GM18526 (cell line): ENCODE measurements around the gene IARS1.

ENCODE experiments used
- POLR2A ChIP-seq: IDR thresholded peaks from 3 replicates; pipeline ENCODE4 v1.6.1; 2011; ENCODE audit not compliant: insufficient read length; ENCODE audit errors: extremely low read depth

The IARS1 gene

DNA sequence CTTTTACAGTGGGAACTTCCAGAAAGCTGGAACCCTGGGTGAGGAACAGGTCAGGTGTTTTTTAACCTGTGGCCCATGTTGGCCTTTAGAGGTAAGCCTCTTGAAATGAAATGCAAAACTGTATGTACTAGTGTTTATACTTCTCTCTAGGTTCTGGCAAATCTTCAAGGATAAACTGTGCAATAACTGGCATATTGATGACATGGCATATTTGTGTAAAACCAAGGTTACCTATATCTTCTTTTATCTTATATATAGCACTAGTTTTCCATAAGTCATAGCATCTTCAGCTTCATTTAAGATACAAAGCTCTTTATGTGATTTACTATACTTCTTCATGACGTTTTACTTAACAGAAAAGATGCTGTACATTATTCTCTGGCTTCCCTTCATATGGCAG is 7.4 kb upstream of the IARS1 start:
- TF ChIP-seq POLR2A: no peak

DNA sequence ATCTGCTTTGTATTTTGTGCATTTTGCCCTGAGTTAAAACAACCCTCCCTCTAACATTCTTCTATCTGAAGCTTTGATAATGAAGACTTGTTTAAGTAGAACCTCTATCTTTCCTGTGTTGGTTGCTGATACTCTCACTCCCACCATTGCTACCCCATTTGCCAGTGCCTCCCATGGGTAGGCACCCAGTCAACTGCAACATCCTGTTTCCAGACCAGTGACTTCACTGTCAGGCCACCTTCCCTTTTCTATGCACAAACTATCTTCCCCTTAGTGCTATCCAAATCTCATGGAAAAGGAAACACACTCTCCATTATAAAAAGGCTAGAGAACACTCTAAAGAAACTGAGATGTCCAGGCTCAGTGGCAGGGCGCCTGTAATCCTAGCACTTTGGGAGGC is 5.6 kb upstream of the IARS1 start:
- TF ChIP-seq POLR2A: no peak

DNA sequence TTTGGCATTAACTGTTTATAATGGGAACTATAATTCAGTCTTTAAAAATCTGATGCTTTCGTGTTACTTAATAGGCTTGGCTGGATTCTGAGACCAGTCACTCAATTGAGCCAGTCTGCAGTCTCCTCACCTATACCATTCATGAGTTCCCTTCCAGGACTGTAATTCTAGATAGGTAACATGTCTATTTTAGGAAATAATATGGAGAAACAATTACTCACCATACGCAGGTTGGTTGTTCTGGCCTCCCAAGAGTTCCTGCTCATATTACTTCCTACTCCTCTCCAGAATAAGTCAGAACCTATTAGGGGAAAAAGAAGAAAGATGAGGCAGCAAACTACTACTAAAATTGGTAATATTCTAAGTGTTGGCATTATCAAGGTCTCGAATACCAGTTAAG is 4.5 kb upstream of the IARS1 start:
- no peak for TF ChIP-seq POLR2A

DNA sequence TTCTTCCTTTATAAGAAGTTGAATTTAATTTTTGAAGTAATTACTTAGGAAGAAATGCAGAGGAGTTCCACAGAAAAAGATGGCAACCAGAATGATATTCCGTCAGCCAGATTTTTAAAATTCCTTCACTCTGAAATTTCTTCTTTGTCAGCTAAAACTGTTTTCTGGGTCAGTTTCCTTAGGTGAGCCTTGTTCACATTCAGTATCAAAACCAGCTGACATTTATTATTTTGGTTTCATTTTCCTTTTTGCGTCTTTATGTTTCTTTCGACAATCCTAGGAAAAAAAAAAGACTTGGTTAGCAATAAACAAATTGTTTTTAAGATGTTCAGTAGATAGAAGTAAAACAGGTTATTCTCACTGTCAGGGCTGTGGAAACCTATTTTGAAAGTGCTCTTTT is 4.1 kb upstream of the IARS1 start:
- no peak for TF ChIP-seq POLR2A

DNA sequence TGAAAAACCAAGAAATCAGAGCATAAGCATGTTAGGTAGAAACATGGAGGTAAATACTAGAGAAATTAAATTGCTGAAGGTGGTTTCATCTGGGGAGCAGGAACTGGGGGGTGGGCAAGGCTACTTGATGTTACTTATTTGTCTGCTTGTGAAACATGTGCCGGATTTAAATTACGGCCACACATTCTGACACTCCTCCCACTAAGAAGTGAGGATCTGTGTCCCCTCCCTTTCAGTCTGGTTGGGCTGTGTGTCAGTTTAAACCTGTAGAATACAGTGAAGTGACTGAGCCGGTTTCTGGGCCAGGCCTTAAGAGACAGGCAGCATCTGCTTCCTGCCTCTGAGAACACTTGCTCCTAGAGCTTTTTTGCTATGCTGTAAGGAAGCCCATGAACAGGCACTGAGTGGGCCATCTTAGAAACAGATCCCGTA is 2.3 kb upstream of the IARS1 start:
- no peak for TF ChIP-seq POLR2A

DNA sequence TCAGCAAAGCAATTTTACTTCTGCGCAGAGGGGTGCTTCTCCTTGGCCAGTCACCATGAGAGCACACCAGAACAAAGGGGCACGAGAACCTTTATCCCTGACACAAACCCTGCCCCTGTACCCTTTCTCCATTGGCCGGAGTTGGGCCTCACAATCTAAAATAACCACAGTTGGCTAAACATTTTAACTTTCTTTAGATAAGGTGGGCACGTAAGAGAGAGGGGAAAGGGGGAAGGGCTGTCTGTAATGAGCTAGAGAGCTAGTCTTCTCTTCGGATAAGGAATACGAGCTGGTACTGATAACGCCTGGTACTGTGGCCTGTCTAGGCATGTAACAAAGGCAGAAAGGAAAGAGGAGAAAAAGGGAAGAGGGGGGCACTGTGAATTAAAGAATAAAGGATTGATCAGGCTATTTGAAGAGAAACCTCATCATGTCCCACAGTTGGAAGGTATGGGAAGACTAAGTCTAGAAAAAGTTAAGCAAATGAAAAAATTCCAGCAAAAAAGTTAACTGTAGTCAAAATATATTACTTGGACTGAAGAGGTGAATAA is 1.8 kb upstream of the IARS1 start:
- no peak for TF ChIP-seq POLR2A

DNA sequence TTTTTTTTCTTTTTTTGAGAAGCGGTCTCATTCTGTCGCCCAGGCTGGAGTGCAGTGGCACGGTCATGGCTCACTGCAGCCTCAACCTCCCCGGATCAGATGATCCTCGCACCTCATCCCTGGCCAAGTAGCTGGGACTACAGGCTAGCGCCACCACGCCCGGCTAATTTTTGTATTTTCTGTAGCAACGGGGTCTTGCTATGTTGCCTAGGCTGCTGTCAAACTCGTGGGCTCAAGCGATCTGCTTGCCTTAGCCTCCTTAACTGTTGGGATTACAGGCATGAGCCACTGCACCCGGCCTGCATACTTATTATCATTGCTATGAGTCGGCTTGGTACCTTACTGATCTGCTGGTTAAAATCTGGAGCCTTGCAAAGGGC is 790 bp upstream of the IARS1 start:
- no peak for TF ChIP-seq POLR2A

DNA sequence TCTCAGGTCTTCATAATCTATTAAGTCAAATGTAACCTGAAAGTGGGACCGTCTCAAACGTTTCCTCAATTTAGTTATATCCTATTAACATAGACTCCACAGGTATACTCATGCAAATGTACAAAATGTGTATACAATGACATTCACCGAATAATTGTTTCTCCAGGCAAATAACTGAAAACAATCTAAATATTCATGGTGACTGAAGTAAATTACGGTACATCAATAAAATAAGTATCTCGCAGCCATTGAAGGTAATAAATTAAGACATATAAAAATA is 482 bp downstream of the IARS1 start:
- TF ChIP-seq POLR2A: no peak

DNA sequence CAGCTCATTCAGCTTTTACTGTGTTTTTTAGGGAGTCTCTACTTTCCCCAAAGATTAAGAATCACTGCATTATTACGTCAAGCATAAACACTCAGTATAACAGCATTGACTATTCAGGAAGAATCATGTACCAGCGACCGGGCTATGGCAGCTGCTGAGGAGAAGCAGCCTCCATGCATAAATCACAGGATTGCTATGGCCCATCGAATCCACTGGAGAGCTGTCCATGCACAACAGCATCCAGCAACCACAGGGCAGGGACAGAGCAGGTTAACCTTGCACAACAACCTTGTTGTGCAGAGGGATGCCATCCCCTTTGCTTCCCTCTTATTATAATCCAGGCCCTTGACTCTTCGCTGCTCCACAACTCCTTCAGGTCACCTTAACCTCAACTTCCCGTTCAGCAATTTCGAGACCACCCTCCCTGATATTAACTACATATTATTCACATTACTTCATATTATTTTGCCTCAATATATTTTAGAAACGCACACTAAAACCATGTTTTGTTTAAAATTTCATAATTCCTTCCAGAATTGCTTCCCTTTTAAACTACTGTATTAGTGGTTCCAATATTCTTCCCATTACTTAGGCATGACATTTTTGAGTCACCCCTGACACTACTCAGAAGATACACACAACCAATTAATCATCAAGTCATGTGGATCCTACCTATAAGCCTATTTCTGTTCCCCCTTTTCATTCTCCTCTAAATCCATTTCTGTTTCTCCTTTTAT is 991 bp downstream of the IARS1 start:
- TF ChIP-seq POLR2A: no peak

DNA sequence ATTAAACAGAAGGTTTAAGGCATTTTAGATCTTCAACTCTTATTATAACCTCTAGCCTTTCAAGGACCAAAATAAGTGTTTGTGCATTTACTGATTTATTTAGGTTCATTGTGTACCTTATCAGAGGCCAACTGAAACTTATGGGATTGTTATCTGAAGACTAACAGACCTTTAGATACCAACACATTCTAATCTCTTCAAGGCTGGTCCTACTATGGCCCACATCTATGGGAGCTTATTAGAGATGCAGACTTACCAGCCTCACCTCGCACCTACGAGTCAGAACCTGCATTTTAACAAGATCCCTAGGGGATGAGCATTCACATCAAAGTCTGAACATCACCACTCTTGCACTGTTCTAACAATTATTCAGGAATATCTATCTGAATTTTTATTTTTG is 1.9 kb downstream of the IARS1 start:
- TF ChIP-seq POLR2A: no peak

DNA sequence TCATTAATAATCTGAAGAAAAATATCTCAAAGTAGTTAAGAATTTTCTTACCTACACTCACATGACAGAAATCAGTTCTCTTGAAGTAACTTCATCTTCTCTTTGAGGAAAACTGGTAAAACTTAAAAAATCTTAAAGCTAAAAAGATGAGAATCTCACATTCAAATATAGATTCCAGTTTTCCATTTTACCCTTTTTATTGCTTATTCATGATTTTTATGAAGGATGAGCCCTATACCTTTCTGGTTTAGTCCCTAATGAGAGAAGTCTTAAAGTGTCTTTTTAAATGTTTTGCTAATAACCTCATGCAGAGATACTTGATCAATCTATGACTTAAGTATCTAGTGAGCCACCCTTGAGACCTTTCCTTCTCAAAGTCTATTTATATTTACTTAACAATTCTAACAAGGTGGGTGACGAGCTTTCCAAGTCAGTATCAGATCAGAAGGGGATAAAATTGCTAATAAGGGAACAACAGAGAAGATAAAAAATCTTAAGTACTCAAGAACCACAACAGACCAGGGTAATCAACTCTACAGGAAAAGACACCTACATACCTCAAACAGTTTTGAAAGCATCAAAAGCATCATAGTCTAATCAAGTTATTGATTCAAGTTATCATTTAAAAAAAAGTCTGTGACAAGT is 2.6 kb downstream of the IARS1 start:
- no peak for TF ChIP-seq POLR2A

DNA sequence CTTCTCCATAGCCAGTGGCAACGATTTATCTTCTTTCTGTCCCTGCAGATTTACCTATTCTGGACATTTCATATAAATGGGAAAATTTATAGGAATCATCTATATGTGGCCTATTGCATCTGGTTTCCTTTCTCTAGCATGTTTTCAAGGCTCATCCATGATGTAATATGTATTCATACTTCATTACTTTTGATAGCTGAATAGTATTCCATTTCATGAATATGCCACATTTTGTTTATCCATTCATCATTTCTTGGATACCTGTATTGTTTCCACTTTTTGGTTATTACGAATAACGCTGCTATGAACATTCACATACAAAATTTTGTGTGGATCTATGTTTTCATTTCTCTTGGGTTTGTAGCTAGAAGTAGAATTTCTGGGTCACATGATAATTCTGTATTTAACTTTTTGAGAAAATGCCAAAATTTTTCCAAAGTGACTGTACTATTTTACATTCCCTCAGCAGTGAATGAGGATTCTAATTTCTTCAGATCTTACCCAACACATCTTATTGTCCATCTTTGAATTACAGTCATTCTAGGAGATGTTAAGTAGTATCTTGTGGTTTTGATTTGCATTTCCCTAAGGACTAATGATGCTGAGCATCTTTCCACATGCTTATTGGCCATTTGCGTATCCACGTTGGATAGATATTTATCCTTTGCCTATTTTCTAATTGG is 3.6 kb downstream of the IARS1 start:
- no peak for TF ChIP-seq POLR2A

DNA sequence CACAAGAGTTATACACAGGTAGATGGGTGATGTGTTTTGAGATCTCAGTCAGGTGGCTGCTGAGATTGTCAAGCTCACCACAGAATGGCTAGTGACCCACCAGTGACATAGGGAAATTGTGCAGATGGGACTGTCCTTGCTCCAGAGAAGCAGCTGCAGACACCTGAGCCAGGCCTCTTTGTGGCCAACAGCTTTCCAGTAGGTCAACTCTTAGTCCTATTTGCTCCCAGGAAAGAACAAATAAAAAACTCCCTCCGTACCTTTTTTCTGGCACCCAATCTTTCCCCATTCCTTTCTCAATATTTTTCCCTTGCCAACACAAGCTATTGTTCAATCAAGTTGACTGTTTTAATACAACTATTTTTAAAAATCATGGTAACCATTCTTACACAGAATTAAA is 14.2 kb downstream of the IARS1 start:
- TF ChIP-seq POLR2A: no peak

DNA sequence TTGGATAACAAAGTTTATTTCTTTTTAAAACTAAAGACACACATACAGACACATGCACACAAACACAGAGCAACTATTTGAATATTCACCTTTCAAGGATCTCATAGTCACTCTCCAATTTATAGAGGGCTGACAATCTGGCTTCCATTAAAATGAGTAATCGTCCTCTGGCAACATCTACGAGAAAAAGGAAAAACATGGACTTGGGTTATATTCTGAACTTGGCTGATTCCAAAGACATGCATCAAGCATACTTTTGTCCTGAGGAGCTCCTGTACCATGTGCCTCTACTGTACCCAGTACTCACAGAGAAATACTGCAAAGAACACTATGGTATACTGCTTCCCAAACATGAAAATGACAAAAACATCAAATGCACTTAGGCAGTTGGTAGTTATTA is 15.4 kb downstream of the IARS1 start:
- no peak for TF ChIP-seq POLR2A

DNA sequence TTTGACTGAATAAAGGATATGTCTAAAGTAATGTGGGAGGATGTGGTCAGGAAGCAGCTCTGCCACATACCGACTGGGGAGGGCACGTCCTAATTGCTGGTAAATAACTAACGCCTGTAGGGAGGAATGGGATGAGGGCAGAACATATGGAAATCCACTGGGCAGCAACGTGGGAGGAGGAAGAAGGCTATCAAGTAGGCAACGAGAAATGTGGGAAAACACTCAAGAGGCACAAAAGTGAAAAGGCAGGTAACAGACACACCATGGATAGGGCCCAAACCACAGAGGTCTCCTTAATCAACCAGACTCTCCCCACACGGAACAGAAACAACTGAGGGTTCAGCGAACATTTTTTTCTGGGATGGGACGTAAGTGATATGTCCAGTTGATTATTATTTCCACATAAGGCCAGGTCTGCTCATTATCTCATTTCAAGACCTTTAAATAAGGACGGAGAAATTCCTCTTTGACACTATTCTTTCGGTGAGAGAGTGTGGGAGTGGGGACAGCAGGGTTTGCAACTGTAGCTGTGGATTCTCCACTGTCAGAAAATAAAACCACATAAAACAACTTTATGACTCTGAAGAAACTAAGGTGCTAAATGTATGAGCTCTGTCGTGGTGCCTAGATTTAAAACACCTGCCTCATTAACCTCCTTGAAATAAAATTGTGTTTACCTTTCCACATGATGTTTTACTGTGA is 17.0 kb downstream of the IARS1 start:
- no peak for TF ChIP-seq POLR2A

DNA sequence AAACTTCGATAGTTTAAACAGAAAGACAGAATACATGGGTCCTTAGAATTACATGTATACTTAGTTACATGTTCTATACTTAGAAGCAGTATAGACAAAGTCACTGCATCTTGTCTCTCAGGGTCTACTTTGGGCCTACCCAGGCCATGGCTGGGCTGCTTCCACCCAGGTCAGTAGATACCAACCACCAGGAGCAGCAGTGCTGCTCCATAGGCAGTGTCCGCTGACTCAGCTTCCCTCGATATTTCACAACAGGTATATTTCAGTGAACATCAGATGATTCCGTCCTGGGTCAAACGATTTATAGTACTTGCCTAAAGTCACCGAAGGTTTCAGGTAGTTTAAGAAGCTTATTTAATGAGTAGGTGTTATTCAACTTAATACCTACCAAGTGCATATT is 18.0 kb downstream of the IARS1 start:
- no peak for TF ChIP-seq POLR2A
